HG03135 (cell line): Measurements from ENCODE around the gene CTDSP2.
"Not testable (repeated sequence)": the region's sequence is repeated elsewhere in the genome, so short reads cannot be mapped to it uniquely, and the experiment has no call there.

Experiments
- ATAC-seq: cut with Tn5 transposase; IDR thresholded peaks from one replicate; pipeline ENCODE4 v1.9.1; 2021; ENCODE audit warnings: mild to moderate bottlenecking, moderate library complexity; ENCODE audit not compliant: unreplicated experiment

Gene CTDSP2

GRCh38 chr12:57882575-57882974 is 36.0 kb upstream of the CTDSP2 start:
- ATAC-seq, result no peak

GRCh38 chr12:57881475-57881874 is 34.9 kb upstream of the CTDSP2 start:
- ATAC-seq, result no peak

- not testable (repeated sequence) for ATAC-seq
Measured at GRCh38 chr12:57881035-57881434, 34.5 kb upstream of the CTDSP2 start.

- no peak for ATAC-seq
Measured at GRCh38 chr12:57877876-57878275, 31.3 kb upstream of the CTDSP2 start.

- ATAC-seq, result no peak
Measured at GRCh38 chr12:57875753-57876547, 29.4 kb upstream of the CTDSP2 start.

- no peak for ATAC-seq
Measured at GRCh38 chr12:57874166-57875108, 27.9 kb upstream of the CTDSP2 start.

GRCh38 chr12:57872362-57872761 is 25.8 kb upstream of the CTDSP2 start:
- no peak for ATAC-seq

GRCh38 chr12:57869927-57870318 is 23.4 kb upstream of the CTDSP2 start:
- no peak for ATAC-seq

- ATAC-seq, result no peak
Measured at GRCh38 chr12:57869298-57869926, 22.9 kb upstream of the CTDSP2 start.

- ATAC-seq, result no peak
Measured at GRCh38 chr12:57868851-57869268, 22.3 kb upstream of the CTDSP2 start.

- ATAC-seq, result no peak
Measured at GRCh38 chr12:57868221-57868620, 21.7 kb upstream of the CTDSP2 start.

GRCh38 chr12:57866308-57867019 is 19.9 kb upstream of the CTDSP2 start:
- ATAC-seq, result no peak

GRCh38 chr12:57865084-57865751 is 18.7 kb upstream of the CTDSP2 start:
- ATAC-seq, result peak; percentile 71

- ATAC-seq, result no peak
Measured at GRCh38 chr12:57864442-57865083, 18.0 kb upstream of the CTDSP2 start.

GRCh38 chr12:57863676-57864075 is 17.1 kb upstream of the CTDSP2 start:
- no peak for ATAC-seq

- ATAC-seq, result no peak
Measured at GRCh38 chr12:57861967-57862366, 15.4 kb upstream of the CTDSP2 start.

GRCh38 chr12:57860883-57861282 is 14.4 kb upstream of the CTDSP2 start:
- ATAC-seq, result not testable (repeated sequence)

- no peak for ATAC-seq
Measured at GRCh38 chr12:57859121-57859520, 12.6 kb upstream of the CTDSP2 start.

GRCh38 chr12:57858123-57858522 is 11.6 kb upstream of the CTDSP2 start:
- not testable (repeated sequence) for ATAC-seq

- ATAC-seq, result no peak
Measured at GRCh38 chr12:57854965-57855364, 8.4 kb upstream of the CTDSP2 start.
